Measurements from ENCODE around the gene AQP7.
A peak's percentile ranks its signal among the peaks of the same experiment; 100 is the strongest.
"Not testable (repeated sequence)": the region's sequence is repeated elsewhere in the genome, so short reads cannot be mapped to it uniquely, and the experiment has no call there.

The AQP7 gene

GRCh38 chr9:33393581-33393980 lies 8.8 kb downstream of the AQP7 start:
- no peak for FAIRE-seq

- not testable (repeated sequence) for FAIRE-seq
These were observed 9.8 kb downstream of the AQP7 start for GRCh38 chr9:33392591-33393021.

GRCh38 chr9:33391111-33391771 lies 11.1 kb downstream of the AQP7 start:
- not testable (repeated sequence) for FAIRE-seq

- no peak for FAIRE-seq
These were observed 14.0 kb downstream of the AQP7 start for GRCh38 chr9:33388110-33388994.

GRCh38 chr9:33386998-33387397 lies 15.4 kb downstream of the AQP7 start:
- not testable (repeated sequence) for FAIRE-seq

- not testable (repeated sequence) for FAIRE-seq
These were observed 15.7 kb downstream of the AQP7 start for GRCh38 chr9:33386641-33386996.

GRCh38 chr9:33385979-33386640 lies 16.3 kb downstream of the AQP7 start:
- not testable (repeated sequence) for FAIRE-seq

- not testable (repeated sequence) for FAIRE-seq
These were observed 16.8 kb downstream of the AQP7 start for GRCh38 chr9:33385536-33385935.

- not testable (repeated sequence) for FAIRE-seq
These were observed 19.0 kb downstream of the AQP7 start for GRCh38 chr9:33383396-33383795.

GRCh38 chr9:33382397-33382796 lies 20.0 kb downstream of the AQP7 start:
- FAIRE-seq: not testable (repeated sequence)

GRCh38 chr9:33381231-33381791 lies 21.1 kb downstream of the AQP7 start:
- FAIRE-seq: no peak

- no peak for FAIRE-seq
These were observed 21.8 kb downstream of the AQP7 start for GRCh38 chr9:33380390-33381094.

- FAIRE-seq: no peak
These were observed 22.5 kb downstream of the AQP7 start for GRCh38 chr9:33379666-33380389.

GRCh38 chr9:33378121-33378795 lies 24.1 kb downstream of the AQP7 start:
- FAIRE-seq: no peak

GRCh38 chr9:33377089-33377715 lies 25.2 kb downstream of the AQP7 start:
- no peak for FAIRE-seq

GRCh38 chr9:33375841-33376321 lies 26.5 kb downstream of the AQP7 start:
- no peak for FAIRE-seq

- FAIRE-seq: no peak
These were observed 27.0 kb downstream of the AQP7 start for GRCh38 chr9:33375238-33375840.

- FAIRE-seq: peak; percentile 92
These were observed 27.6 kb downstream of the AQP7 start for GRCh38 chr9:33374634-33375237.

- FAIRE-seq: no peak
These were observed 28.2 kb downstream of the AQP7 start for GRCh38 chr9:33374190-33374589.

GRCh38 chr9:33372900-33373299 lies 29.5 kb downstream of the AQP7 start:
- no peak for FAIRE-seq
